ENCODE measurements around the gene DDHD1.
"Not testable (repeated sequence)": the region's sequence is repeated elsewhere in the genome, so short reads cannot be mapped to it uniquely, and the experiment has no call there.

Gene DDHD1

GRCh38 chr14:53186532-53186931 lies 33.4 kb upstream of the DDHD1 start:
- TF ChIP-seq CTCF (IDR thresholded peaks at IDR 0.05; ENCODE audit: borderline replicate concordance, control extremely low read depth, extremely low read depth, insufficient read depth, missing control alignments), result no peak
- no peak for DNase-seq (ENCODE audit: low spot score)
- in situ Hi-C loops (cut with MboI; ENCODE audit: low sequenced_read_pairs, unreplicated experiment), result no loop called here

GRCh38 chr14:53183611-53184010 lies 30.5 kb upstream of the DDHD1 start:
- no peak for DNase-seq (ENCODE audit: low spot score)
- in situ Hi-C loops (cut with MboI; ENCODE audit: low sequenced_read_pairs, unreplicated experiment), result no loop called here
- no peak for TF ChIP-seq CTCF (IDR thresholded peaks at IDR 0.05; ENCODE audit: borderline replicate concordance, control extremely low read depth, extremely low read depth, insufficient read depth, missing control alignments)

- no peak for TF ChIP-seq CTCF (IDR thresholded peaks at IDR 0.05; ENCODE audit: borderline replicate concordance, control extremely low read depth, extremely low read depth, insufficient read depth, missing control alignments)
- no peak for DNase-seq (ENCODE audit: low spot score)
- in situ Hi-C loops (cut with MboI; ENCODE audit: low sequenced_read_pairs, unreplicated experiment), result no loop called here
These were observed 29.9 kb upstream of the DDHD1 start for GRCh38 chr14:53183056-53183455.

GRCh38 chr14:53181463-53182081 lies 28.4 kb upstream of the DDHD1 start:
- in situ Hi-C loops (cut with MboI; ENCODE audit: low sequenced_read_pairs, unreplicated experiment); DNase-seq (ENCODE audit: low spot score): not testable (repeated sequence)

- peak; percentile 25 for DNase-seq (ENCODE audit: low spot score)
- peak; percentile 36 for TF ChIP-seq CTCF (IDR thresholded peaks at IDR 0.05; ENCODE audit: borderline replicate concordance, control extremely low read depth, extremely low read depth, insufficient read depth, missing control alignments)
- in situ Hi-C loops (cut with MboI; ENCODE audit: low sequenced_read_pairs, unreplicated experiment), result no loop called here
These were observed 27.4 kb upstream of the DDHD1 start for GRCh38 chr14:53180272-53181221.

GRCh38 chr14:53179486-53180005 lies 26.4 kb upstream of the DDHD1 start:
- in situ Hi-C loops (cut with MboI; ENCODE audit: low sequenced_read_pairs, unreplicated experiment); DNase-seq (ENCODE audit: low spot score): not testable (repeated sequence)

GRCh38 chr14:53175375-53175774 lies 22.3 kb upstream of the DDHD1 start:
- in situ Hi-C loops (cut with MboI; ENCODE audit: low sequenced_read_pairs, unreplicated experiment), result no loop called here

More at GRCh38 chr14:53175375-53175774, 22.3 kb upstream of the DDHD1 start:
- no peak for DNase-seq (ENCODE audit: low spot score)
- no peak for TF ChIP-seq CTCF (IDR thresholded peaks at IDR 0.05; ENCODE audit: borderline replicate concordance, control extremely low read depth, extremely low read depth, insufficient read depth, missing control alignments)

All from GM13976 (cell line).